ENCODE measurements around the gene SLC6A4. TPM values are rescaled to one million over a fixed set of nuclear protein-coding genes. Genes with fewer than 3 reads are reported as not detected.
A peak's percentile ranks its signal among the peaks of the same experiment; 100 is the strongest.
"Not testable (repeated sequence)": the region's sequence is repeated elsewhere in the genome, so short reads cannot be mapped to it uniquely, and the experiment has no call there.

Gene SLC6A4
- polyA plus RNA-seq, 1 donor (not counting 4 experiments of a cell fraction or from before 2014, with no cell fraction given), result not detected

GRCh38 chr17:30232015-30232823 is 3.3 kb downstream of the SLC6A4 start:
- no peaks in the 10 kb centered on the region for H3K9me3 ChIP-seq (ENCODE audit: control insufficient read depth, low read depth, low read length)
- H3K4me1 ChIP-seq (ENCODE audit: control insufficient read depth, extremely low read depth, insufficient read depth, low read length), result peaks cover 19% of the 10 kb centered on the region
- H2AFZ ChIP-seq (ENCODE audit: control insufficient read depth, low read length), result no peak overlapping the region
- H3K9ac ChIP-seq (ENCODE audit: control insufficient read depth, extremely low read depth, insufficient read depth, low read length), result no peak overlapping the region
- H3K36me3 ChIP-seq (ENCODE audit: control insufficient read depth in 2 of 2, extremely low read depth in 1 of 2, insufficient read depth in 2 of 2, low read length in 2 of 2), result no peaks in the 10 kb centered on the region
- peaks cover 55% of the 10 kb centered on the region for H3K27me3 ChIP-seq (ENCODE audit: control insufficient read depth, extremely low read depth, insufficient read depth, low read length)
- no peaks in the 10 kb centered on the region for H3K79me2 ChIP-seq (ENCODE audit: control insufficient read depth, insufficient read depth, low read length)
- no peaks in the 10 kb centered on the region for H4K20me1 ChIP-seq (ENCODE audit: control insufficient read depth, extremely low read depth, insufficient read depth, low read length)
- no peak for TF ChIP-seq EZH2 (IDR thresholded peaks at IDR 0.05; ENCODE audit: low read length)
- TF ChIP-seq CTCF (optimal IDR thresholded peaks at IDR 0.05 in 1 of 3, IDR thresholded peaks at IDR 0.05 in 1 of 3, conservative IDR thresholded peaks at IDR 0.05 in 1 of 3; ENCODE audit: extremely low read depth in 1 of 3, insufficient read depth in 2 of 3, low read length in 3 of 3), result no peak
- dilution Hi-C loops (cut with MboI; ENCODE audit: extremely low pct_ligation_motif_present, low sequenced_read_pairs), result no loop called here
- FAIRE-seq (no peak), DNase-seq (ENCODE audit: low read depth, low spot score) (no peak)
- no peak overlapping the region for H3K4me2 ChIP-seq (ENCODE audit: control insufficient read depth, extremely low read depth, insufficient read depth, low read depth, low read length)
- no peak overlapping the region for H3K4me3 ChIP-seq (ENCODE audit: control insufficient read depth in 2 of 3, extremely low read depth in 1 of 3, insufficient read depth in 2 of 3, low read depth in 1 of 3, low read length in 3 of 3)
- no peaks in the 10 kb centered on the region for H3K9me1 ChIP-seq (ENCODE audit: control insufficient read depth, extremely low read depth, insufficient read depth, low read length)
- no peak overlapping the region for H3K27ac ChIP-seq (ENCODE audit: control insufficient read depth, insufficient read depth, low read length)

GRCh38 chr17:30230596-30231125 is 4.8 kb downstream of the SLC6A4 start:
- H3K9me3 ChIP-seq (ENCODE audit: control insufficient read depth, low read depth, low read length), result no peaks in the 10 kb centered on the region
- peaks cover 42% of the 10 kb centered on the region for H3K27me3 ChIP-seq (ENCODE audit: control insufficient read depth, extremely low read depth, insufficient read depth, low read length)
- TF ChIP-seq CTCF (optimal IDR thresholded peaks at IDR 0.05 in 1 of 3, IDR thresholded peaks at IDR 0.05 in 1 of 3, conservative IDR thresholded peaks at IDR 0.05 in 1 of 3; ENCODE audit: extremely low read depth in 1 of 3, insufficient read depth in 2 of 3, low read length in 3 of 3), result no peak
- no peak for TF ChIP-seq EZH2 (IDR thresholded peaks at IDR 0.05; ENCODE audit: low read length)
- no peak overlapping the region for H3K9ac ChIP-seq (ENCODE audit: control insufficient read depth, extremely low read depth, insufficient read depth, low read length)
- peaks cover 22% of the 10 kb centered on the region for H3K4me1 ChIP-seq (ENCODE audit: control insufficient read depth, extremely low read depth, insufficient read depth, low read length)
- dilution Hi-C loops (cut with MboI; ENCODE audit: extremely low pct_ligation_motif_present, low sequenced_read_pairs), result no loop called here
- no peak overlapping the region for H3K4me2 ChIP-seq (ENCODE audit: control insufficient read depth, extremely low read depth, insufficient read depth, low read depth, low read length)
- no peak overlapping the region for H2AFZ ChIP-seq (ENCODE audit: control insufficient read depth, low read length)
- no peak overlapping the region for H3K4me3 ChIP-seq (ENCODE audit: control insufficient read depth in 2 of 3, extremely low read depth in 1 of 3, insufficient read depth in 2 of 3, low read depth in 1 of 3, low read length in 3 of 3)
- H3K79me2 ChIP-seq (ENCODE audit: control insufficient read depth, insufficient read depth, low read length), result no peaks in the 10 kb centered on the region
- no peaks in the 10 kb centered on the region for H3K9me1 ChIP-seq (ENCODE audit: control insufficient read depth, extremely low read depth, insufficient read depth, low read length)
- no peak overlapping the region for H3K27ac ChIP-seq (ENCODE audit: control insufficient read depth, insufficient read depth, low read length)
- FAIRE-seq (peak; percentile 71), DNase-seq (ENCODE audit: low read depth, low spot score) (no peak)
- H3K36me3 ChIP-seq (ENCODE audit: control insufficient read depth in 2 of 2, extremely low read depth in 1 of 2, insufficient read depth in 2 of 2, low read length in 2 of 2), result no peaks in the 10 kb centered on the region
- no peaks in the 10 kb centered on the region for H4K20me1 ChIP-seq (ENCODE audit: control insufficient read depth, extremely low read depth, insufficient read depth, low read length)

GRCh38 chr17:30230009-30230408 is 5.5 kb downstream of the SLC6A4 start:
- H3K4me2 ChIP-seq (ENCODE audit: control insufficient read depth, extremely low read depth, insufficient read depth, low read depth, low read length); DNase-seq (ENCODE audit: low read depth, low spot score); H3K4me3 ChIP-seq (ENCODE audit: control insufficient read depth in 2 of 3, extremely low read depth in 1 of 3, insufficient read depth in 2 of 3, low read depth in 1 of 3, low read length in 3 of 3); H3K36me3 ChIP-seq (ENCODE audit: control insufficient read depth in 2 of 2, extremely low read depth in 1 of 2, insufficient read depth in 2 of 2, low read length in 2 of 2); H3K9me3 ChIP-seq (ENCODE audit: control insufficient read depth, low read depth, low read length); H2AFZ ChIP-seq (ENCODE audit: control insufficient read depth, low read length); H3K9ac ChIP-seq (ENCODE audit: control insufficient read depth, extremely low read depth, insufficient read depth, low read length); H3K79me2 ChIP-seq (ENCODE audit: control insufficient read depth, insufficient read depth, low read length); H3K27ac ChIP-seq (ENCODE audit: control insufficient read depth, insufficient read depth, low read length); H4K20me1 ChIP-seq (ENCODE audit: control insufficient read depth, extremely low read depth, insufficient read depth, low read length); H3K9me1 ChIP-seq (ENCODE audit: control insufficient read depth, extremely low read depth, insufficient read depth, low read length); dilution Hi-C loops (cut with MboI; ENCODE audit: extremely low pct_ligation_motif_present, low sequenced_read_pairs); FAIRE-seq: not testable (repeated sequence)
- peaks cover 29% of the 10 kb centered on the region for H3K4me1 ChIP-seq (ENCODE audit: control insufficient read depth, extremely low read depth, insufficient read depth, low read length)
- peaks cover 36% of the 10 kb centered on the region for H3K27me3 ChIP-seq (ENCODE audit: control insufficient read depth, extremely low read depth, insufficient read depth, low read length)

All from keratinocyte (primary cell).